Endothelial cell of umbilical vein (primary cell): ENCODE measurements around the gene SLC25A28. TPM values are rescaled to one million over a fixed set of nuclear protein-coding genes. Genes with fewer than 3 reads are reported as not detected.
"Not testable (repeated sequence)": the region's sequence is repeated elsewhere in the genome, so short reads cannot be mapped to it uniquely, and the experiment has no call there.

Experiments
- BruUV-seq: library from RNA; stranded (reverse); fragments of 400-500 nt; replicated peaks from 2 replicates; lab custom pipeline; 2021; lab: Mats Ljungman, UMichigan
- CTCF ChIA-PET: fragments of 300-600, 350-600 bp; sonication (Branson Sonifier 250); formaldehyde crosslinking; loops from one replicate; lab custom pipeline; 2021; ENCODE audit warnings: antibody characterized with exemption, inconsistent platforms; lab: Charles Lee
- POLR2A ChIA-PET: fragments of 300-600, 350-600 bp; sonication (Branson Sonifier 250); formaldehyde crosslinking; loops from one replicate; lab custom pipeline; 2021; ENCODE audit warnings: antibody characterized with exemption, inconsistent platforms; lab: Charles Lee
- DNase-seq: peaks from one replicate; pipeline ENCODE4 v3.0.0-alpha.2; 2011; ENCODE audit warnings: low read depth, low spot score
- FAIRE-seq: peaks from 2 replicates; lab custom pipeline; 2011; peaks lifted over from hg19 to GRCh38; lab: Jason Lieb, UNC
- H2AFZ ChIP-seq: 2 replicates; pipeline ENCODE4 v1.6.0; 2012; ENCODE audit warnings: low read depth, low read length, control low read depth, inconsistent platforms
- H3K27ac ChIP-seq: 2 replicates; pipeline ENCODE4 v1.5.1; 2011; ENCODE audit warnings: low read depth, mild to moderate bottlenecking, control low read depth, low read length, moderate library complexity; ENCODE audit not compliant: insufficient read depth
- H3K27me3 ChIP-seq, 2 experiments: 2 replicates each; pipeline versions ENCODE4 v1.6.0 to v1.6.1; 2011; ENCODE audit warnings: low read length in 2 of 2, mixed read lengths in 1 of 2; ENCODE audit not compliant: control insufficient read depth in 2 of 2, insufficient read depth in 2 of 2
- H3K36me3 ChIP-seq, 2 experiments: 2 replicates in 1 of 2; 3 replicates in 1 of 2; pipeline ENCODE4 v1.5.1; 2011; ENCODE audit warnings: low read length in 2 of 2, mild to moderate bottlenecking in 1 of 2, moderate library complexity in 1 of 2; ENCODE audit not compliant: control insufficient read depth in 2 of 2, insufficient read depth in 2 of 2; ENCODE audit errors: extremely low read depth in 1 of 2
- H3K4me1 ChIP-seq: 3 replicates; pipeline ENCODE4 v1.5.1; 2011; ENCODE audit warnings: mild to moderate bottlenecking, low read length; ENCODE audit not compliant: control insufficient read depth, insufficient read depth; ENCODE audit errors: extremely low read depth
- H3K4me2 ChIP-seq: 2 replicates; pipeline ENCODE4 v1.6.1; 2011; ENCODE audit warnings: low read length, control low read depth, mixed read lengths; ENCODE audit not compliant: insufficient read depth
- H3K4me3 ChIP-seq, 3 experiments: fragments of 200-600 bp in 1 of 3; sonication (generic), shearing (Covaris generic) in 1 of 3; replicated peaks in 1 of 3; 2 replicates each; pipeline ENCODE4 v1.5.1; 2011 to 2016; ENCODE audit warnings: control low read depth in 3 of 3, low read length in 3 of 3, mild to moderate bottlenecking in 2 of 3, inconsistent platforms in 1 of 3, low read depth in 1 of 3, moderate library complexity in 1 of 3; ENCODE audit not compliant: insufficient read depth in 1 of 3
- H3K79me2 ChIP-seq: 2 replicates; pipeline ENCODE4 v1.6.0; 2012; ENCODE audit warnings: low read length, inconsistent platforms; ENCODE audit not compliant: control insufficient read depth, insufficient read depth
- H3K9ac ChIP-seq: replicated peaks from 2 replicates; pipeline ENCODE3; 2011; ENCODE audit warnings: low read length, control low read depth; ENCODE audit not compliant: insufficient read depth; ENCODE audit errors: extremely low read depth
- H3K9me1 ChIP-seq: replicated peaks from 3 replicates; pipeline ENCODE4 v1.6.0; 2011; ENCODE audit warnings: mild to moderate bottlenecking, low read length; ENCODE audit not compliant: control insufficient read depth, insufficient read depth; ENCODE audit errors: extremely low read depth
- H3K9me3 ChIP-seq: replicated peaks from 2 replicates; pipeline ENCODE4 v1.5.1; 2012; ENCODE audit warnings: low read length, inconsistent platforms; ENCODE audit not compliant: control insufficient read depth, insufficient read depth
- H4K20me1 ChIP-seq: replicated peaks from 2 replicates; pipeline ENCODE3; 2011; ENCODE audit warnings: mild to moderate bottlenecking, low read length; ENCODE audit not compliant: control insufficient read depth, insufficient read depth; ENCODE audit errors: extremely low read depth
- CTCF ChIP-seq, 2 donors: IDR thresholded peaks; 1 replicate in 1 of 2; 2 replicates in 1 of 2; pipeline ENCODE4 v1.5.1; 2011; ENCODE audit warnings: low read length in 2 of 2, mild to moderate bottlenecking in 2 of 2, moderate library complexity in 2 of 2, control low read depth in 1 of 2, inconsistent platforms in 1 of 2, low read depth in 1 of 2; ENCODE audit not compliant: insufficient read depth in 1 of 2; ENCODE audit errors: extremely low read depth in 1 of 2
- EZH2 ChIP-seq: IDR thresholded peaks from 2 replicates; pipeline ENCODE4 v1.6.1; 2012; ENCODE audit warnings: borderline replicate concordance, low read depth, mild to moderate bottlenecking, moderate library complexity, low read length, inconsistent platforms; ENCODE audit not compliant: severe bottlenecking
- FOS ChIP-seq: IDR thresholded peaks from 2 replicates; pipeline ENCODE4 v1.6.1; 2011; ENCODE audit warnings: mild to moderate bottlenecking, low read length, moderate library complexity, borderline replicate concordance; ENCODE audit not compliant: insufficient read depth
- GATA2 ChIP-seq: IDR thresholded peaks from 2 replicates; pipeline ENCODE4 v1.7.0; 2011; ENCODE audit warnings: low read depth, mild to moderate bottlenecking, moderate library complexity, mixed read lengths, low read length; ENCODE audit not compliant: insufficient read length, insufficient read depth
- JUN ChIP-seq: IDR thresholded peaks from 2 replicates; pipeline ENCODE4 v1.6.1; 2011; ENCODE audit warnings: borderline replicate concordance, low read depth; ENCODE audit not compliant: insufficient read length, insufficient read depth
- MAX ChIP-seq: IDR thresholded peaks from 2 replicates; pipeline ENCODE4 v1.6.1; 2011; ENCODE audit not compliant: insufficient read depth, insufficient read length
- MYC ChIP-seq: IDR thresholded peaks from one replicate; pipeline ENCODE4 v1.6.1; 2011; ENCODE audit warnings: mild to moderate bottlenecking, low read depth, low read length
- POLR2A ChIP-seq: IDR thresholded peaks from 2 replicates; pipeline ENCODE4 v1.6.1; 2012; ENCODE audit warnings: low read depth, mild to moderate bottlenecking, control low read depth, low read length
- POLR2AphosphoS5 ChIP-seq: IDR thresholded peaks from 2 replicates; pipeline ENCODE4 v1.6.1; 2012; ENCODE audit warnings: low read depth, mild to moderate bottlenecking, control low read depth, low read length, moderate library complexity; ENCODE audit not compliant: insufficient read depth
- dilution Hi-C: fragments of 300-500 bp; cut with MboI; formaldehyde crosslinking; loops from one replicate; pipeline ENCODE4 v1.15.0; 2019; ENCODE audit warnings: low sequenced_read_pairs; ENCODE audit not compliant: extremely low pct_ligation_motif_present
- intact Hi-C: fragments of 100-400 bp; cut with micrococcal nuclease; formaldehyde crosslinking; loops from one replicate; pipeline ENCODE4 v1.10.0; 2022
- polyA plus RNA-seq, 4 experiments: library from polyadenylated mRNA; depleted of rRNA in 3 of 4; stranded (reverse) in 3 of 4; unstranded in 1 of 4; fragments of >200 nt; gene quantifications; 2 replicates each; pipeline versions ENCODE4 v1.2.1 to v1.2.3, GENCODE V29; 2011 to 2012; ENCODE audit warnings: missing spikeins in 1 of 4
- total RNA-seq: library from RNA; stranded (reverse); gene quantifications from 2 replicates; pipeline ENCODE4 v1.2.3, GENCODE V29; 2021

Gene SLC25A28
- total and polyA plus RNA-seq, 2 donors (not counting 3 experiments of a cell fraction or from before 2014, with no cell fraction given), result 33.7 to 38.8 TPM

GRCh38 chr10:99598011-99598410 is 22.2 kb downstream of the SLC25A28 start:
- H3K9me1 ChIP-seq, result no peaks in the 10 kb centered on the region
- intact Hi-C loops, result no loop called here
- TF ChIP-seq JUN (no peak), EZH2 (no peak), POLR2A (no peak), CTCF (IDR thresholded peaks at IDR 0.05; ENCODE audit: extremely low read depth in 1 of 2, insufficient read depth in 1 of 2, low read depth in 1 of 2, low read length in 2 of 2) (no peak), FOS (no peak), POLR2AphosphoS5 (no peak), MAX (no peak), GATA2 (no peak), MYC (no peak)
- peaks cover 2 to 7% of the 10 kb centered on the region in 2 experiments for H3K27me3 ChIP-seq
- dilution Hi-C loops, result no loop called here
- POLR2A ChIA-PET, result no interaction called here
- BruUV-seq, result no TSS peak
- no peak overlapping the region for H3K4me2 ChIP-seq
- H3K36me3 ChIP-seq, result no peaks in the 10 kb centered on the region
- H3K9me3 ChIP-seq, result no peaks in the 10 kb centered on the region
- H3K4me3 ChIP-seq, result no peak overlapping the region
- no peaks in the 10 kb centered on the region for H3K79me2 ChIP-seq
- DNase-seq (no peak), FAIRE-seq (no peak)
- H3K4me1 ChIP-seq, result no peaks in the 10 kb centered on the region
- no peak overlapping the region for H2AFZ ChIP-seq
- no peak overlapping the region for H3K9ac ChIP-seq
- H3K27ac ChIP-seq, result no peak overlapping the region
- CTCF ChIA-PET, result interaction anchor here (1.2 to 2.8 kb wide), 5 partner anchors 14 to 205 kb away, joined by 3 to 14 read pairs (median 5); no protein-coding TSS in a partner anchor
- H4K20me1 ChIP-seq, result no peaks in the 10 kb centered on the region

GRCh38 chr10:99596708-99597107 is 23.5 kb downstream of the SLC25A28 start:
- H3K79me2 ChIP-seq, result not testable (repeated sequence)
- CTCF ChIA-PET, result interaction anchor here (2.2 kb wide), 1 partner anchor 161 kb away, joined by 8 read pairs; no protein-coding TSS in a partner anchor

More at GRCh38 chr10:99596708-99597107, 23.5 kb downstream of the SLC25A28 start:
- H3K4me1 ChIP-seq, FAIRE-seq, H4K20me1 ChIP-seq, dilution Hi-C loops, H3K9me3 ChIP-seq, BruUV-seq, H3K36me3 ChIP-seq, intact Hi-C loops, H3K9ac ChIP-seq, DNase-seq, H3K4me3 ChIP-seq, POLR2A ChIA-PET, H3K27ac ChIP-seq, H3K9me1 ChIP-seq, H3K27me3 ChIP-seq, H3K4me2 ChIP-seq, H2AFZ ChIP-seq: not testable (repeated sequence)
